HL-60 (cell line): ENCODE results near the gene TMEM170A.

Experiments used
- DNase-seq, 2 experiments: peaks; one replicate each; pipeline ENCODE4 v3.0.0-alpha.2; 2010 to 2020; ENCODE audit warnings: low read depth in 1 of 2, low spot score in 1 of 2
- H3K27ac ChIP-seq: fragments of 250-450 bp; sonication (Bioruptor Pico); replicated peaks from 2 replicates; pipeline ENCODE4 v1.5.1; 2020; ENCODE audit warnings: mild to moderate bottlenecking, moderate library complexity
- H3K27me3 ChIP-seq: fragments of 250-450 bp; sonication (Bioruptor Pico); 2 replicates; pipeline ENCODE4 v1.5.1; 2021; ENCODE audit warnings: mild to moderate bottlenecking, moderate library complexity; ENCODE audit not compliant: insufficient read depth, poor library complexity, severe bottlenecking
- H3K4me3 ChIP-seq: replicated peaks from 2 replicates; pipeline ENCODE4 v1.5.1; 2011; ENCODE audit warnings: mild to moderate bottlenecking, control low read depth, low read length; ENCODE audit not compliant: insufficient read depth
- CTCF ChIP-seq: IDR thresholded peaks from one replicate; pipeline ENCODE4 v1.5.1; 2011; ENCODE audit warnings: low read length, control low read depth, inconsistent platforms; ENCODE audit not compliant: insufficient read depth
- GABPA ChIP-seq: IDR thresholded peaks from 2 replicates; pipeline ENCODE4 v1.6.1; 2012; ENCODE audit warnings: low read depth
- POLR2AphosphoS5 ChIP-seq: IDR thresholded peaks from 2 replicates; pipeline ENCODE4 v1.6.1; 2012; ENCODE audit warnings: low read depth
- REST ChIP-seq: IDR thresholded peaks from 2 replicates; pipeline ENCODE4 v1.6.1; 2012; ENCODE audit warnings: low read depth; ENCODE audit not compliant: insufficient replicate concordance
- SPI1 ChIP-seq: IDR thresholded peaks from 2 replicates; pipeline ENCODE4 v1.6.1; 2012; ENCODE audit warnings: low read depth, mild to moderate bottlenecking, borderline replicate concordance

The TMEM170A gene

GRCh38 chr16:75478480-75479345, 14.2 kb upstream of the TMEM170A start:
- no peak for DNase-seq
- H3K27me3 ChIP-seq: no peaks in the 10 kb centered on the region
- no peak for TF ChIP-seq CTCF
- no peak for TF ChIP-seq GABPA
- TF ChIP-seq POLR2AphosphoS5: no peak
- TF ChIP-seq REST: no peak
- no peak for TF ChIP-seq SPI1

GRCh38 chr16:75477680-75478473, 13.4 kb upstream of the TMEM170A start:
- Histone ChIP-seq H3K27me3 (no peaks in the 10 kb centered on the region), H3K4me3 (no peak overlapping the region), H3K27ac (no peak overlapping the region)
- TF ChIP-seq REST (no peak), GABPA (no peak), SPI1 (no peak)
- peak; percentile 17 to 25 for DNase-seq

More at GRCh38 chr16:75478480-75479345, 14.2 kb upstream of the TMEM170A start:
- Histone ChIP-seq H3K4me3 (no peak overlapping the region), H3K27ac (no peak overlapping the region)

GRCh38 chr16:75476817-75477216, 12.3 kb upstream of the TMEM170A start:
- DNase-seq: no peak
- Histone ChIP-seq H3K4me3 (no peak overlapping the region), H3K27me3 (no peaks in the 10 kb centered on the region), H3K27ac (no peak overlapping the region)
- TF ChIP-seq POLR2AphosphoS5 (no peak), SPI1 (no peak), REST (no peak), GABPA (no peak), CTCF (no peak)
